ENCODE measurements around the gene CA10.

Gene CA10

DNA sequence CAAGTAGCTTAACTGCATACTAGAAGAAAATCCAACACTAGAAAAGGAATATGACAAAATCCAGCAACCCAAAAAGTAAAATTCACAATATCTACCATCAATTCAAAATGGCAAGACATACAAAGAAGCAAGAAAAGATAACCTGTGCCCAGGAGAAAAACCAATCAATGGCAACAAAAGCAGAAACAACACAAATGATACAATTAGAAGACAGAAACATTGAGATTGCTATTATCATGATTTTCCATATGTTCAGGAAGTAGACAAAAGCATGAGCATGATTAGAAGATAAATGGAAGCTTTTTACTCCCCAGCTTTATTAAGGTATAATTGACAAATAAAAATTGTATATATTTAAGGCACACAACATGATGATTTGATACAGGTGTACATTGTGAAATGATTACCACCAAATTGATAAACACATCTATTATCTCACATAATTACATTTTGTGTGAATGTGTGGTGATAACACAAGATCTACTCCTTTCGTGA lies 117.3 kb downstream of the CA10 start:
- peak; percentile 0 for DNase-seq

DNA sequence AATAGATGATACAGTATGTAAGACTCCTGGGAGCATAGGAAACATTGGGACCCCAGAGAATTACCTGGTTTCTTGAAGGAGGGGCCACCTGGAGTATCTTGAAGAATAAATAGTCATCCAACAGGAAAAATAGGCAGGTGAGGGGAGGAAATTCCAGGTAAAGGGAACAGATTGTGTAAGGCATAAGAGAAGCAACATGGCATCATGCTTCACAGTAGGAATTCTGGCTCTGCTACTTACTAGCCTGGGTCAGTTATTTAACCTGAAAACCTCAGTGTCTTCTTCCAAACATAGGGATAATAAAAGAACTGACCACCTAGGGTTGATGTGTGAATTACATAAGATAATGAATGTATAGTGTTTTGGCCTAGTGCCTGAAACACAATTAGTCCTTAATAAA lies 122.1 kb downstream of the CA10 start:
- DNase-seq = no peak

DNA sequence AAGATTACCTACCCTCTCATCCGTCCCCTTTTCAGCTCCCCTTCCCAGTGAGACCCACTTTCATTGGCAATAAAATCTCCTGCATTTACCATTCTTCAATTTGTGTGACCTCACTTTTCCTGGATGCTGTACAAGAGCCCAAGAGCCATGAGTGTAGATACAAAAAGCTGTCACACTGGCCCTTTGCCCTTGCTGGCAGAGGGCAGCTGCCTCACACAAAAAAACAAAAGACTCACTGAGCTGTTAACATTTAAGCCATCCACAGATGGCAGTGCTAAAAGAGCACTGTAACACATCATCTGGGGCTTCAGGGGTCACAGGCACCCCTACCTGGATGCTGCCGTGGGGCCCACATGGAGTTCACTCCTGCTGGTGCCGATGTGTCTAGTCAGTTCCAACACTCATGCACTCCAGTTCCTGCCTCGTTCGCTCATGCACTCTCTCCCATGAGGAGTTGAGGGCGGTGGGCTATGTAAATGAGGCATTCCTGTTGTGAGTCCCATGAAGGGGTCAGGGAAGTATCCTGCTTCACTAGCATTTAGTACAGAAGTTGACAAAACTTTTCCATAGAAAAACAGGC lies 123.1 kb downstream of the CA10 start:
- no peak for DNase-seq

DNA sequence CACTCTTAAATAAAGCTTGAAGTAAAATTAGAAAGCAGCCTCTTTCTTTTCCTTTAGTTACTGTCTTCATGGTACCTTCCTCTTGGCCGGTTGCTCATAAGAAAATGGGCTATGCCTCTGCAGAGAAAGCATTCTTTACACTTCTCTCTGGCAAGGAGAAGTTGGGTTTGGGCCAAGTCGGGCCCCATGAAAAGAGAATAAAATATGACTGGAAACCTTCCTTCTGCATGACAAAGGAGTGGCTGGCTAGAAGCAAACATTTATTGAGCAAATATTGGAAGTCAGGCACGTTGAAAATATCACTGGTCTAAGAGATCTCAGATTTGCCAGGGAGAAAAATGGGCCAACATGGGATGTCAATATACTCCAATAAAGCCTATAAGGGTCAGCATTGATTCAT lies 126.1 kb downstream of the CA10 start:
- DNase-seq = no peak

DNA sequence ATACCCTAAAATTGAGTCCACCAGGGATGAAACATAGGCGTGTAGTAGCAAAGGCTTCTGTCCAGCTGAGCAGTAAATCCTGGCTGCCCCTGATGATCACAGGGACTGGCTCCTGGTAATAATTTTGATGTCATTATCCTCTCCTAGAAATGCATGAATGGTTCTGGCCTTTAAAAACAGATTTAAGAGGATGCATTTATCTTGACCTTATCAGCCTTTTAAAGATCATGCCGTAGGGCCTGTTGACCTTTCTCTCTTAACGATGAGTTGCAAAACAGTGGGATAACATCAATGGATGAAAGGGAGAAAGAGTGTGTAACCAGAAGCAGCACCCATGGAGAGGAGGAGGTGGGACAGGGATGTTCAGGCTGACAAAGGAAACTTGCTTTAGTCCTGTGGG lies 128.5 kb downstream of the CA10 start:
- no peak for DNase-seq

DNA sequence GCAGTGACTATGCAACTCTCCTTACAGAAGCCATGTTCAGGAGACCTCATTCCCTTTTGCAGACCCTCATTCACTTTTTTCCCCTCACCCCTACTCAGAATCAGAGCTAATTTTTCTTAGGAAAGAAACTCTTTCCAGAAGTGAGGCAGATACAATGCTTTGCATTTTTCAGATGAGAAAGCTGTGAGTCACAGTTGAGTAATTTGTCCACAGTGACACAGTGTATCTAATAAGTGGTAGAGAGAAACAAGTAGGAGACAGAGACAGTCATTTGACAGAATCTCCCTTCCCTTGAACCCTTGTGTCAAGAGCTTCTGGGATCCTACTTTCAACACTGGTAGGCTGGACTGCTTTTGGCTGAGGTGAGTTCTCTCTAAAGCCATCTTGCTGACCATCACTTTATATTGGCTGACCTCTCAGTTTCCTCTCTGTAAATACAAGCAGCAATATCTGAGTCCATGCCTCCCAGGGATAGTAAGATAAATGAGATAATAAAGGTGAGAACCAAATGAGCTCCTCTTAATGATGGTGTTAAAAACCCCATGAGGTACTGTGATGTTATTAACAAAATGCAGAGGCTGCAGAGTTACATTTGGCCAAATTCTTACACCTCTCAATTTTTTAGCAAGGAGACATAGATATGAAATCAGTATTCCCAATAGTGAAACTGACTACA lies 130.8 kb downstream of the CA10 start:
- no peak for DNase-seq

DNA sequence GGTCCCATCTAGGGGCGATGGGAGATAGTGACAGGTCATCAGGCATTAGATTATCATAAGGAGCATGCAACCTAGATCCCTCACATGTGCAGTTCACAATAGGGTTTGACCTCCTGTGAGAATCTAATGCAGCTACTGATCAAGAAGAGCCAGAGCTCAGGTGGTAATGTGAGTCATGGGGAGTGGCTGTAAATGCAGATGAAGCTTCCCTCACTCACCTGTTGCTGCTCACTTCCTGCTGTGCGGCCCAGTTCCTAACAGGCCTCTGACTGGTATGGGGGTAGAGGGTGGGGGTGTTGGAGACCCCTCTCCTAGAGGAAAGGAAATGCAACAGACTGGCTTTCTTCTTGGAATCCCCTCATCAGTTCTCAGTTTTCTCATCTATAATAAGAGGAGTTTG lies 131.4 kb downstream of the CA10 start:
- no peak for DNase-seq

DNA sequence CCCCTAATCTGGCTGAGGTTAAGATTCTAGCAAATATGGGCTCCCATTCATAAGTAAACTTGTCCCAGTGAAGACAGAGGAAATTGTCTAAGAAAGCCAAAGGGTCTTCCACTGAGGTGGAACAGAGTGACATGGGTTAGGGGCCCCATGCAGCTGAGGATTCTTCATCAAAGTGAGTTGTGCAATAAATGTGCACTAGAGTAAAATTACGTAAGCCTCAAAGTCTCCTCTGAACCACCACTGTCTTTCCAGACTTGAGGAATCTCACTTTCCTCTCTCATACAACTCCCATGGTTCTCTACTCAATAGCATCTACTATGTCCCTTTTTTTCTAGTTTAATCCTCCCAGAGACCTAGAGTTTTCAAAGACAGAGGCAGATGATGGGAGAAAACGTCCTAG lies 132.4 kb downstream of the CA10 start:
- no peak for DNase-seq

DNA sequence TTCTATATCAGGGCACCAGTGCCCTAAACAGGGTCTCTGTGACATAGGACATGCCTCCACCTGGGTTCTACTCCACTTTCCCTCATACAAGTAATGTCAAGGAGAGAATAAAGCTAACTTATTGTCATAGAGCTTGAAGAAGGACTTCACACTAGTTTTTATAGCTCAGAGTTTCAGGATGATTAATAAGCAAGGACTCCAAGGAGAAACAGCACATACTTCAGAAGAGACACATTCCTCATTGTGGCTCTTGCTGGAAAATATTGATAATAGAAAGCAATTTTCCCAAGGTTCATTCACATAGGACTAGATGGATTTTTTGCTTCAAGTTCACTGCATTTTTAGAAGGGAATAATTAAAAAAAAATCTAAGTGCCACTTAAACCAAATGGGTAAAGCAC lies 133.3 kb downstream of the CA10 start:
- DNase-seq = no peak

DNA sequence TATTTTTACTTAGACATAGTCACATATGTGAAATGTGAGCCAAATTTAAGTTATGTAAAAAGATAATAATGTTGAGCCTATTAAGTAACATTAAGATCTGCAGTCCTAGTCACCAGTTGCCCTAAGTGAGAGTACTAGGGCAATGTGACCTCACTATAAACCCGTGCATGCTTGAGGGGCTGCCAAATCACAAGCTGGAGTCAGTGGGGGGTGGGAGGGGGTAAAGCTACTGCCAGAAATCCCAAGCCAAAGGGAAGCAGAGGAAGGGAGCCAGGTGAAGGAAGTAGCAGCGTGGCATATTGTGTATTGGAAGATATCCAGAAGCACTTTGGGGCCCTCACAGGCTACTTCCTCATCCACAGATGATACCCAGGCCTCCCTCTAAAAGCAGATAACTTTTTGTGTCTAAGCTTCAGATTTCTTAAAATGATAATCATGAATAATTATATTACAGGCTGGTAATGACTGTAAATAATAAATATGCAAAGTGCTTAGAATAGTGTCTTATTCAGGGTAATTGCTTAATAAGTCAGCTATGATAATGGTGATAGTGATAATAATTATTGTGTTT lies 134.1 kb downstream of the CA10 start:
- DNase-seq = no peak

DNA sequence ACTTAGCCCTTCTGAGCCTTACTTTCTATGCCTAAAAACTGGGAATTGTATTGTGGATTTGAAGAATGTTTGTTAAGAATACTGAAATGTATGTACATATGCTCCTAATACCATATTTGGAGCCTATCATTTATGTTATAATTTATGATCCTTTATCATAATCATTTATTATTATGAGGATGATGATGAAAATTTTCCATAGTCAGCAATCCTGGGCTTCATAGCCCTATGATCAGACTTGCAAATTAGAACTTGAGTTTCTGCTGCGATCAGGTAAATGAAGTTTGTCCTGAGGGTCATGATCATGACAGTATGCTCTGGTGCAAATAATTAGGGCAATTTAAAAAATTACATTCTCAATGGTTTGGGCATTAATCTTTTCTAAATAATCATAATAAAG lies 147.4 kb downstream of the CA10 start:
- no peak for DNase-seq

DNA sequence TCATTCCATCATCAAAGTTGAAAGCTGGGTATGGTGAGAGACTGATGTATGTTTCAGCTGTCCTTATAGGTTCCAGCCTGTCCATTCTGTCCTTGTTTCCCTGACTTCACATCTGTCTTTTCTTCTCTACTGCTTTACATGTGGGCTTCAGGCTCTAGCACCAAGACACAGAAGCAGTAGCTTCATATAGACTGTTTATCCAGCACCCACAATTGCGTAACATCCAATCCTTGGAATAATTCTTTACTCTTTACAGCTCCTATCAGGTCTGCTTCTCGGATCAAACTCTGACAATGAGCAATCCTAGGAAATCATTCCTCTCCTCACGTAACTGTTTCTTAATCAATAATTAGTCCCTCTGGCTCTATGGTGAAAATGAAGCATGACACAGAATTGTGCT lies 158.9 kb downstream of the CA10 start:
- no peak for DNase-seq

DNA sequence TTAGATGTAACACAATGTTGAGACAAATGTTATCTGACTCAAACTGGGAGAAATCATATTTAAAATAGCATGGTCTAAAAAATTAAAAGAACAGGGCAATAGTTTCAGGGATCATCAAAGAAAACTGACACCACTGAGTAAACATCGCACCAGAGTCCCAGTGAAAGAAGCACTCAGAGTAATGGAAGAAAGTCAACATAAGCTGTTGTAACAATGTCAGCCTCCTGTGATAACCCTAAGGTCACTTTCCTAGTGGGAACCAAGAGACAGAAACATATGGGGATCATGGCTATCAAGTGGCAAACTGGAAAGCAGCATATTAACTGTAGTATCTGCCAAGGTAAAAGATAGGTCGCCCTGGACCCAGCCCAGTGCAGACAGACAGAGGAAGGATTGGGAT lies 160.8 kb downstream of the CA10 start:
- no peak for DNase-seq

DNA sequence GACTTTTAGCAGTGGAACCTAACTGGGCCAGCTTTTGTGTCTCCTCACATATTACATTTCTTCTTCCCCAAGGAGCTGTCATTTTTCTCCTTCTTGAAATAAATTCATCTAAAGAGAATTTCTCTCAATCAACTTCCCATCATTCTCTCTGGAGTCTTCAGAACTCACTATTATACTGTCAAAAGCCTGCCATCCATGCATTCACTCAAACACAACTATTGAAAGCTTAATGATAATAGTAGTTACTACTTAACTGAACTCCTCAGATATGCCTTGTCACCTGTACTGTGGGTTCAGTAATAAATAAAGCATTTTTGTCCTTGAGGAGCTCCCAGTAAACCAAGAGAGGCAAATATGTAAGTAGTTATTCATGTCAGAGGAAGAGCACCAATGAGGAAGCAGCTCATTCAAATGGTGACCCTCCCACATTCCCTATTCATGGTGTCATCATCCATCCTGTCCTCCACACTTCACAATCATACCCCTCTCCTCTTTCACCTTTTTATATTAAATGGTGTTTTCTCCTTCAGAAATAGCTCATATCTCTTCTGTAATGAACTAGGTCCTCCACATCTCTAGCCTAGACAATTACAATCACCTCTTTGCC lies 162.6 kb downstream of the CA10 start:
- no peak for DNase-seq

DNA sequence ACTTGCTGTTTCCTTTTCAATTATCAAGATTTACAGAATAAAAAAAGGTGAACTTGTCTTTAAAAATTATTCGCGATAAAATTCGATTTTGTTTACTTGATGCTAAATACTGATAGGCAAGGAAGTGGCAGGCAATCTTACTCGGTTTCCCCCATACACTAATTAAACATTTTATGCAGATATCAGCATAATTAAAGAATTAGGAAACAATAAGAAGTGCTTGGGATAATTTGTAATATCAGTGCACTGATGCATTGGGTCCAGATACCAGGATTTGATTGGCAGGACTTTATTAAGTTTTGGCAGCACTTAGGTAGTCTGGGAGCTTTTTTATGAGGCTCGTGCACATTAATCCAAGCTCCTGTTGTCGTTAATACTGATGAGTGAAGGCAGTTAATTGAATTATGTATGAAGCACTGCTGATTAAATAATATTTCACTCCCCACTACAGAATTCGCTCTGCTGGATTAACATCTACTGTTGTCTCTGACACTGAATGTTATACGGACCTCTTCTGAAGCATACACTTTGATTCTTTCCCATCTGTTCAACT lies 165.6 kb downstream of the CA10 start:
- no peak for DNase-seq

DNA sequence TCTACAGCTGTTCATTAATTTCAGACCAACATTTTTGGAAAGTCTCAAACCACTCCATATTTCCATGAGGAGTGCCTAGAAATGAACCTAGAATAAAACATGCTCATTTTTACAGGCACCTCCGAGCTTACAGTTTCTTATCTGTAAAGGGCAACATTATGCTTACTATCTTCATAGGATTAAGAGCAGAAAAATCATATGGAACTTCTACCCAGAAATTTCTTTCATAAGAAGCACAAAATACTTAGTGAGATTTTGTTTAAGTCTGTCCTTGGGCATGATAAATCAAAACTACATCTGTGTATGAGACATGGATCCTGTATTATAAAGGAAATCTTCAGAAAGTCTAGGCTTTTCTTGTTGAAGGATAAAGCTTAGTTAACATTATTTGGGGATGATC lies 187.4 kb downstream of the CA10 start:
- no peak for DNase-seq

DNA sequence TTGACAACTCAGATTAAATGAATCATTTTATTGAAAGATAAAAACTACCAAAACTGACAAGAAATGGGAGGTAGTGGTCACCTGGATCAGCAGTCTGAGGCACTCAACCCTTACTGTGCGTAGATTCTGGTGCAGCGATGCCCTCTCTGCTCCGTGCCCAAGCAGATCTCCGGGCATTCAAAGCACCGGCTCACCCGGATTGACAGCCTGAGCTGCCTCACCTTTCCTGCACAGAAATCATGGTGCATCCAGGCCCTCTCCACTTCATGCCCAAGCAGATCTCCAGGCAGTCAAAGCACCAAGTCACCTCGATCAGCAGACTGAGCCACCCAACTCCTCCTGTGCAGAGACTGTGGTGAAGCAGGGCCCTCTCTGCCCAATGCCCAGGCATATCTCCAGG lies 196.8 kb downstream of the CA10 start:
- DNase-seq = no peak

DNA sequence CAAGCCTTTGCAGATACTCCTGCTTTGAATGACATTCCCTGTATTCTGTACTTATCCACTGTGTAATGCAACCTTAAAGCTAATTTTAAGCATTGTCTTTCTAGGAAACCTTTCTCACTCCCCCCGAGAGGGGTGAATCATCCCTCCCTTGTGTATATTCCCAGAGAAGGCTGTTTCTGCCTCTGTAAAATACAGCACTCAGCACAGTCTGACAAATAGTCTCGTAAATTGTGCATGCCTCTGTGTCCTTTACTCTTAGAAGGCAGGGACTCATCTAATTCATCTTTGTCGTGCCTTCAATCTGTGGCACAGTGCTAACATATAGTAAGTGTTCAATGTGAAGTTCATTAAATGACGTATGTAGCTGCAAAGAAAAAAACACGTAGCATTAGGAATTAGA lies 200.7 kb downstream of the CA10 start:
- no peak for DNase-seq

DNA sequence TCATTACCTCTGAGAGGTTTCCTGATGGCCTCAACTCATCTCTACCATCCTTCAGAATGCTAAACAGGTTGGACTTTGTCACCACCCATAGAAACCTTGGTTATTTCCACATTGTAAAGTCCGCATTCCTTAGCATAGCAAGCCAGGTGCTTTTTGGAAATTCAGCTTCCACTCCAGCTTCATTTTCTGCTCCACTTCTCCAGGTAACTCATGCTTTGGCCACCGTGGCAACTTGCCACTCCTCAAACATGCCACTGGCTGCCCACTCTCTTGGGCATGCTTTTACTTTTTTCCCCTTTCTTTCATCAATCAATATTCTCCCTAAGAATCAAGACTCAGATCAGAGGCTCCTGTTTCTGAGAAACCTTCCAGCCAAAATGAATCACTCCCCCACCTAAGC lies 203.3 kb downstream of the CA10 start:
- DNase-seq = no peak

DNA sequence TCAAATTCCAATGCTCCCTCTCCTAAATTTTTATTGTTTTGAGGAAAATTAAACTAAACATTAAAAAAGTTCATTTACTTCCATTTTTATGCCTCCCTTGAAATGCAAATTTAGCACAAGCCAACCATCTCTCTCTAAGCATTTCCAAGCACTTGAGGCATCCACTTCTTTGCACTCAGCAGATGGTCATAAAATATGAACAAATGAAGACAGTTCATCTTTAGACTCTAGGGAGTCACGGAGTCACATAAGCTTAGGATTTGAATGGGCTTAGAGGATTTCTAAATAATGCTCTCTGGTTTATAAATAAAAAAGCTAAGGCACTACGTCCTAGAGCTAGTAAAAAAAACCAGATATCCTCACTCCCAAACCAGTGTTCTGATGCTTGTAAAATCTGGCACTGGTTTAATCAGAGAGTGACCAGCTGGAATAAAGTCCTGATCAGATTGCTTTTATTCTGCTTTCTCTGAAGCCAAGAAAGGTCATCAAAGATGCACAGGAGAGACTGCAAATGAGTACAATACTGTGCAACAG lies 204.2 kb downstream of the CA10 start:
- no peak for DNase-seq

DNA sequence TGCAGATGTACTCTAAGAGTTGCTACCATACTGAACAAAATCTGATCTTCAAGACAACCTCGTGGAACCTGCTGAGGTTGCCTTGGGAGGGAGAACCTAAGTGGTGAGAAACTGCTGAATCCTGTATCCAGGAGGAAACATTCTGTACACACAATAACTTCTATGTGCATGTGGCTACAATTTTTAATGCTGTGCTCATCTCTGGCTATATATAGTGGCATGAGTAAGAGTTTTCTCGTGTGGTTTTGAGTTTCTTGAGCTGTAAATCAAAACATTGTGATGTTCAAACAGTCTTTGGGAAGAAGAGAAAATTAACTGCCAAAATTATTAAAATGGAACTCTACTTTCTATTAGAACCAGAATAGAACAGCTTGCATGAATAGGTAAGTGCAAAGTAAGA lies 206.8 kb downstream of the CA10 start:
- DNase-seq = no peak

DNA sequence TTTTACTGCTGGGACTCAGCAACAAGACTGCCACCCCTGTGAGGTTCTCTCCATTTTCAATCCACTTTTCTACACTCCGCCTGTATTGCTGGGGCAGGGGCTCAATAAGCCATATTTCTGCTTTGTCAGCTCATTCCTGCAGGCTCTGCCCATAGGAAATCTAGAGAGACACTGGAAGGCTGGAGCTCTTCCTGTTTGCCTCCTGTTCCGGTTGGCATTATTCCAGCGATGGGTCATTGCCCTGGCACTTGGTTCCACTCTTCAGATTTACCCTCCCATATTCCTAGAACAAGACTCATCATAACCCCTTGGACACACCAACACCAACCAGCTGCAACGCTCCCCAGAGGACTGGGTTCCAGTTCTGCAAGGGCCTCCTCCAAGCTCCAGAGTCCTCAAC lies 210.4 kb downstream of the CA10 start:
- DNase-seq = no peak

DNA sequence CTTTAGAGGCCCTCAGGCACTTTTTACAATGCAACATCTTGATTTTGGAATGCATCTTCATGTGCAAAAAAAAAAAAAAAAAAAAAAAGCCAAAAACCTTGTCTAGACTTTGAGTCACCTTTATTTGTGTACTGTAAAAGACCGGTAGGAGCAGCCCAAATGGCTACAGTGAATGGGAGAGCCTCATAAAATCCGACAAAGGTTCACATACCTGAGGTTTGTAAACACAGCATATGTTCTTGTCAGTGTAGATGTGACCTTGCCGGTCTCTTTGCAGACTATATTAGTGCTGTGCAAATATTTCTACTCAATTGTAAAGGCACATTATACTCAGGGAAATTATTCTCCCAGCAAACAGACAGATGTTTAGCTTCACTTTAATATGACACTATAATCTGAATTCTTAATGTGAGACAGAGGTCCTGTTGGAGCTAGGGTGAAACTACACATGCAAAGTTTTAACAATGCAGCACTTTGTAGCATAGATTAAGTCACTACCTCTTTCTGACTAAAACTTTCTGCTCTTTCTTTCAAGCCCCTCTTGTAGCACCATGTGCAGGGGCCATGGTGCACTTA lies 211.3 kb downstream of the CA10 start:
- no peak for DNase-seq
